ENCODE results near the gene IL1RAPL2. TPM values are rescaled to one million over a fixed set of nuclear protein-coding genes. Genes with fewer than 3 reads are reported as not detected.
"Not testable (repeated sequence)": the region's sequence is repeated elsewhere in the genome, so short reads cannot be mapped to it uniquely, and the experiment has no call there.

Gene IL1RAPL2
- polyA plus RNA-seq, 1 of the 3 experiments (the other 2 are of a cell fraction) = 0.13 TPM

GRCh38 chrX:104909694-104910093, 343.7 kb downstream of the IL1RAPL2 start:
- H4K20me1 ChIP-seq (ENCODE audit: insufficient read depth); H3K9me3 ChIP-seq; H3K4me2 ChIP-seq; H3K9ac ChIP-seq; H3K27ac ChIP-seq (ENCODE audit: low read depth in 2 of 2, low read length in 1 of 2); H3K9me2 ChIP-seq; DNase-seq; POLR2A ChIA-PET; H2AFZ ChIP-seq (ENCODE audit: low read depth); H3K27me3 ChIP-seq (ENCODE audit: insufficient read depth); H3K4me3 ChIP-seq (ENCODE audit: low read depth in 2 of 2, low read length in 1 of 2); H3K4me1 ChIP-seq (ENCODE audit: control insufficient read depth in 1 of 2, insufficient read depth in 2 of 2, low read depth in 1 of 2, low read length in 1 of 2); H3K79me2 ChIP-seq (ENCODE audit: insufficient read depth); H3F3A ChIP-seq (replicated peaks; ENCODE audit: insufficient read depth); H3K36me3 ChIP-seq (replicated peaks in 1 of 2; ENCODE audit: control insufficient read depth in 1 of 2, insufficient read depth in 2 of 2, low read length in 1 of 2): not testable (repeated sequence)
- 4% methylated on average over 8 of the region's 10 CpGs for WGBS (ENCODE audit: low lambda C conversion rate)
- CTCF ChIA-PET = interaction anchor here (2.0 kb wide), 1 partner anchor 13 kb away, joined by 10 read pairs; no protein-coding TSS in a partner anchor

DNA sequence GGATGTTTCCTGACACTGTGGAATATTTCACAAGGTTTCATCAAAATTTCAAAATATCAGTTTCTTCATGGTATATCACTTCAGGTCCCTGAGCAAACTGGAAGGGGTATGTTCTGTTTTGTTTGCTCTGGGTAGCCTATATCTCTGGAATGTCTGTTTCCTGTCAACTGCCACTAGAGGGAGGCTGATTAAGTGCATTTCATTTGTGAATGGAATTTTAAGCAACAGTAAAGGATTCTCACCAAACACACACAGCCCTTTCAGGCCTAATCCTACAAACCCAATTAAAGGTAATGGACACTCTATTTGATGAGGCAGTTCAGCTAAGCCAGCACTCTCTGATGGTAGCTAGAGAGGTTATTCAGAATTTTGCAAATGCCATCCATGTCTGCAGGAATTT, 347.3 kb downstream of the IL1RAPL2 start:
- H3K79me2 ChIP-seq (ENCODE audit: insufficient read depth) = no peaks in the 10 kb centered on the region
- H2AFZ ChIP-seq (ENCODE audit: low read depth) = no peak overlapping the region
- H3K4me1 ChIP-seq (ENCODE audit: control insufficient read depth in 1 of 2, insufficient read depth in 2 of 2, low read depth in 1 of 2, low read length in 1 of 2) = no peaks in the 10 kb centered on the region
- CTCF ChIA-PET = interaction anchor here (0.8 to 1.2 kb wide), 2 partner anchors 9 to 11 kb away, joined by 3 to 6 read pairs; no protein-coding TSS in a partner anchor
- no peaks in the 10 kb centered on the region; the same call in 1 of the 2 replicates for H3K27me3 ChIP-seq (ENCODE audit: insufficient read depth)
- no peak overlapping the region for H3K4me3 ChIP-seq (ENCODE audit: low read depth in 2 of 2, low read length in 1 of 2)
- H3F3A ChIP-seq (replicated peaks; ENCODE audit: insufficient read depth) = no peaks in the 10 kb centered on the region
- H3K27ac ChIP-seq (ENCODE audit: low read depth in 2 of 2, low read length in 1 of 2) = no peak overlapping the region
- POLR2A ChIA-PET = no interaction called here
- peak; percentile 8 for DNase-seq
- H3K9me2 ChIP-seq = no peaks in the 10 kb centered on the region
- H3K9ac ChIP-seq = no peak overlapping the region
- TF ChIP-seq YY1 (IDR thresholded peaks at IDR 0.05; ENCODE audit: low read depth) (no peak), CTCF (IDR thresholded peaks at IDR 0.05) (peak; percentile 64)
- no peaks in the 10 kb centered on the region for H3K36me3 ChIP-seq (replicated peaks in 1 of 2; ENCODE audit: control insufficient read depth in 1 of 2, insufficient read depth in 2 of 2, low read length in 1 of 2)
- H3K9me3 ChIP-seq = no peaks in the 10 kb centered on the region
- no peaks in the 10 kb centered on the region for H4K20me1 ChIP-seq (ENCODE audit: insufficient read depth)
- no peak overlapping the region for H3K4me2 ChIP-seq

DNA sequence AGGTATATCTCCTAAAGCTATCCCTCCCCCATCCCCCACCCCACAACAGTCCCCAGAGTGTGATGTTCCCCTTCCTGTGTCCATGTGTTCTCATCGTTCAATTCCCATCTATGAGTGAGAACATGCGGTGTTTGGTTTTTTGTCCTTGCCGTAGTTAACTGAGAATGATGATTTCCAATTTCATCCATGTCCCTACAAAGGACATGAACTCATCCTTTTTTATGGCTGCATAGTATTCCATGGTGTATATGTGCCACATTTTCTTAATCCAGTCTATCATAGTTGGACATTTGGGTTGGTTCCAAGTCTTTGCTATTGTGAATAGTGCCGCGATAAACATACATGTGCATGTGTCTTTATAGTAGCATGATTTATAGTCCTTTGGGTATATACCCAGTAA, 348.7 kb downstream of the IL1RAPL2 start:
- POLR2A ChIA-PET; H3K9ac ChIP-seq; H3K4me1 ChIP-seq (ENCODE audit: control insufficient read depth in 1 of 2, insufficient read depth in 2 of 2, low read depth in 1 of 2, low read length in 1 of 2); H3K27ac ChIP-seq (ENCODE audit: low read depth in 2 of 2, low read length in 1 of 2); DNase-seq; H3F3A ChIP-seq (replicated peaks; ENCODE audit: insufficient read depth); H3K79me2 ChIP-seq (ENCODE audit: insufficient read depth); H3K27me3 ChIP-seq (ENCODE audit: insufficient read depth); H3K4me3 ChIP-seq (ENCODE audit: low read depth in 2 of 2, low read length in 1 of 2); CTCF ChIA-PET; H3K9me3 ChIP-seq; H3K4me2 ChIP-seq; H3K9me2 ChIP-seq; H4K20me1 ChIP-seq (ENCODE audit: insufficient read depth); H3K36me3 ChIP-seq (replicated peaks in 1 of 2; ENCODE audit: control insufficient read depth in 1 of 2, insufficient read depth in 2 of 2, low read length in 1 of 2); H2AFZ ChIP-seq (ENCODE audit: low read depth): not testable (repeated sequence)
- 55% methylated on average over 5 of the region's 5 CpGs for WGBS (ENCODE audit: low lambda C conversion rate)

GRCh38 chrX:104918122-104918521, 352.1 kb downstream of the IL1RAPL2 start:
- no peaks in the 10 kb centered on the region for H3K9me3 ChIP-seq
- no peak overlapping the region for H3K4me2 ChIP-seq
- H3K27ac ChIP-seq (ENCODE audit: low read depth in 2 of 2, low read length in 1 of 2) = no peak overlapping the region
- 0% methylated on average over 1 of the region's 1 CpG for WGBS (ENCODE audit: low lambda C conversion rate)
- no peak overlapping the region for H3K4me3 ChIP-seq (ENCODE audit: low read depth in 2 of 2, low read length in 1 of 2)
- TF ChIP-seq RCOR1 (IDR thresholded peaks at IDR 0.05; ENCODE audit: low read length) = no peak
- TF ChIP-seq GABPA (IDR thresholded peaks at IDR 0.05; ENCODE audit: low read depth) = no peak
- no peak for TF ChIP-seq NFIC (IDR thresholded peaks at IDR 0.05; ENCODE audit: borderline replicate concordance)
- TF ChIP-seq SMC3 (IDR thresholded peaks at IDR 0.05; ENCODE audit: low read depth, low read length) = no peak
- no peak for TF ChIP-seq RFX5 (IDR thresholded peaks at IDR 0.05; ENCODE audit: low read length)
- no peak for TF ChIP-seq GATA2 (CRISPR knock-in tag; IDR thresholded peaks at IDR 0.05)
- no peak for TF ChIP-seq CTCF (IDR thresholded peaks at IDR 0.05)
- TF ChIP-seq USF1 (IDR thresholded peaks at IDR 0.05; ENCODE audit: borderline replicate concordance, low read depth) = no peak
- H3K9me2 ChIP-seq = no peaks in the 10 kb centered on the region
- no peaks in the 10 kb centered on the region for H4K20me1 ChIP-seq (ENCODE audit: insufficient read depth)
- DNase-seq = no peak
- no peaks in the 10 kb centered on the region; the same call in 1 of the 2 replicates for H3K27me3 ChIP-seq (ENCODE audit: insufficient read depth)
- no peak overlapping the region for H2AFZ ChIP-seq (ENCODE audit: low read depth)
- no peaks in the 10 kb centered on the region for H3K4me1 ChIP-seq (ENCODE audit: control insufficient read depth in 1 of 2, insufficient read depth in 2 of 2, low read depth in 1 of 2, low read length in 1 of 2)
- H3K79me2 ChIP-seq (ENCODE audit: insufficient read depth) = no peaks in the 10 kb centered on the region
- ChIA-PET CTCF (no interaction called here), POLR2A (no interaction called here)
- H3F3A ChIP-seq (replicated peaks; ENCODE audit: insufficient read depth) = no peaks in the 10 kb centered on the region
- no peak overlapping the region for H3K9ac ChIP-seq
- no peaks in the 10 kb centered on the region for H3K36me3 ChIP-seq (replicated peaks in 1 of 2; ENCODE audit: control insufficient read depth in 1 of 2, insufficient read depth in 2 of 2, low read length in 1 of 2)

All from SK-N-SH (cell line).